ENCODE measurements around the gene ATP6V1A.

- TF ChIP-seq CTCF (conservative IDR thresholded peaks at IDR 0.05; ENCODE audit: low read length): no peak
- no peak for TF ChIP-seq EZH2phosphoT487 (IDR thresholded peaks at IDR 0.05; ENCODE audit: borderline replicate concordance)
These were observed 47.9 kb upstream of the ATP6V1A start for GRCh38 chr3:113698956-113699355.
